OCI-LY7 (cell line): ENCODE data around the gene CCNG1. TPM values are rescaled to one million over a fixed set of nuclear protein-coding genes. Genes with fewer than 3 reads are reported as not detected.
"Not testable (repeated sequence)": the region's sequence is repeated elsewhere in the genome, so short reads cannot be mapped to it uniquely, and the experiment has no call there.

Experiments
- Bru-seq: library from RNA; stranded (reverse); fragments of 400-500 nt; gene quantifications from one replicate; lab custom pipeline; 2021; lab: Mats Ljungman, UMichigan
- BruChase-seq, 2 experiments: library from RNA; stranded (reverse); fragments of 400-500 nt; gene quantifications; one replicate each; lab custom pipeline; 2021; lab: Mats Ljungman, UMichigan
- BruUV-seq: library from RNA; stranded (reverse); fragments of 400-500 nt; replicated peaks from 2 replicates; lab custom pipeline; 2021; lab: Mats Ljungman, UMichigan
- CTCF ChIA-PET: fragments of 300-600 bp; sonication (Branson Sonifier 250); formaldehyde crosslinking; loops from one replicate; lab custom pipeline; 2022; ENCODE audit warnings: antibody characterized with exemption; ENCODE audit not compliant: unreplicated experiment; lab: Charles Lee
- POLR2A ChIA-PET: fragments of 300-600 bp; sonication (Branson Sonifier 250); formaldehyde crosslinking; loops from one replicate; lab custom pipeline; 2022; ENCODE audit warnings: antibody characterized with exemption; lab: Charles Lee
- DNase-seq: peaks from one replicate; pipeline ENCODE4 v3.0.0-alpha.2; 2015; ENCODE audit warnings: low spot score
- H2AFZ ChIP-seq: fragments of 200-600 bp; sonication (generic), shearing (Covaris generic); 2 replicates; pipeline ENCODE4 v1.6.1; 2014; ENCODE audit warnings: mild to moderate bottlenecking, antibody characterized with exemption, low read length, moderate library complexity
- H3K27ac ChIP-seq: fragments of 200-600 bp; sonication (generic); 2 replicates; pipeline ENCODE4 v1.5.1; 2014; ENCODE audit warnings: mixed run types, low read depth, mild to moderate bottlenecking, moderate library complexity, low read length, inconsistent platforms; ENCODE audit not compliant: poor library complexity, severe bottlenecking
- H3K36me3 ChIP-seq: fragments of 200-600 bp; sonication (generic); 2 replicates; pipeline ENCODE4 v1.6.1; 2014; ENCODE audit warnings: mild to moderate bottlenecking, antibody characterized with exemption, low read length, moderate library complexity, mixed read lengths; ENCODE audit not compliant: insufficient read depth
- H3K4me1 ChIP-seq: fragments of 200-600 bp; sonication (generic); 2 replicates; pipeline ENCODE4 v1.5.1; 2014; ENCODE audit warnings: mild to moderate bottlenecking, low read length; ENCODE audit not compliant: insufficient read depth, poor library complexity, severe bottlenecking
- H3K4me2 ChIP-seq: fragments of 200-600 bp; sonication (generic); 2 replicates; pipeline ENCODE4 v1.6.1; 2014; ENCODE audit warnings: mild to moderate bottlenecking, low read length
- H3K4me3 ChIP-seq: fragments of 200-600 bp; sonication (generic); 2 replicates; pipeline ENCODE4 v1.5.1; 2014; ENCODE audit warnings: mild to moderate bottlenecking, low read depth, low read length; ENCODE audit not compliant: poor library complexity, severe bottlenecking
- H3K79me2 ChIP-seq: fragments of 200-600 bp; sonication (generic); 2 replicates; pipeline ENCODE4 v1.6.1; 2016; ENCODE audit warnings: low read depth, mild to moderate bottlenecking, low read length, moderate library complexity, mixed read lengths; ENCODE audit not compliant: insufficient read depth
- H3K9me2 ChIP-seq: fragments of 200-600 bp; sonication (generic); 2 replicates; pipeline ENCODE4 v1.6.1; 2016; ENCODE audit warnings: mild to moderate bottlenecking, low read length, mixed read lengths; ENCODE audit not compliant: insufficient read depth
- H3K9me3 ChIP-seq: fragments of 200-600 bp; sonication (generic); 2 replicates; pipeline ENCODE4 v1.6.1; 2014; ENCODE audit warnings: mild to moderate bottlenecking, mixed run types, low read length, mixed read lengths
- H4K20me1 ChIP-seq: fragments of 200-600 bp; sonication (generic); 2 replicates; pipeline ENCODE4 v1.6.1; 2014; ENCODE audit warnings: mild to moderate bottlenecking, antibody characterized with exemption, low read length, moderate library complexity, mixed read lengths; ENCODE audit not compliant: insufficient read depth
- CTCF ChIP-seq: fragments of 200-600 bp; sonication (generic); conservative IDR thresholded peaks from 2 replicates; pipeline ENCODE4 v1.5.1; 2014; ENCODE audit warnings: mild to moderate bottlenecking, antibody characterized with exemption, low read length, moderate library complexity, mixed read lengths
- EZH2phosphoT487 ChIP-seq: fragments of 200-600 bp; sonication (generic); IDR thresholded peaks from 2 replicates; pipeline ENCODE4 v1.6.1; 2018; ENCODE audit warnings: low read depth, borderline replicate concordance, mild to moderate bottlenecking, mixed run types, antibody characterized with exemption, low read length, moderate library complexity, mixed read lengths
- intact Hi-C: fragments of 100-400 bp; cut with micrococcal nuclease; formaldehyde crosslinking; loops from one replicate; pipeline ENCODE4 v1.10.0; 2022; ENCODE audit not compliant: unreplicated experiment
- long read RNA-seq: library from polyadenylated mRNA; stranded (forward); transcript quantifications from one replicate; pipeline ENCODE4 v2.0.0, GENCODE V29; 2022
- total RNA-seq, 2 experiments: library from RNA; depleted of rRNA in 1 of 2; stranded (reverse); fragments of >200 nt in 1 of 2; shearing (Covaris generic) in 1 of 2; gene quantifications; 2 replicates each; pipeline ENCODE4 v1.2.3, GENCODE V29; 2014 to 2022

Gene CCNG1
- total RNA-seq (2014; rRNA removed; shearing (Covaris generic)), result 83.0 and 93.5 TPM in 2 replicates
- total RNA-seq (2022), result 118 and 145 TPM in 2 replicates
- percentile 88 among the genes with signal in this experiment for Bru-seq, nascent RNA
- percentile 99 among the genes with signal in this experiment for BruChase-seq, experiment 1, labeled RNA remaining after a 6-hour chase
- percentile 95 among the genes with signal in this experiment for BruChase-seq, experiment 2, labeled RNA remaining after a 2-hour chase
- long read RNA-seq, transcript CCNG1-201 (7 exons, 2,458 nt), result major isoform, 140 of 262 reads
- long read RNA-seq, transcript CCNG1-202 (8 exons, 2,366 nt), result minor isoform, 92 of 262 reads
- long read RNA-seq, partial matches to known transcripts, result 8 of 262 reads
- long read RNA-seq, other reads (novel, unspliced or antisense), result 21 of 262 reads

- peak within 1 kb of the TSS; percentile 24 for H3K27ac ChIP-seq
- peak within 1 kb of the TSS; percentile 85 for H3K4me3 ChIP-seq
- H3K4me2 ChIP-seq, result peak within 1 kb of the TSS; percentile 85
- H3K9me2 ChIP-seq, result no peaks in the 10 kb centered on the region
- ChIA-PET CTCF (no interaction called here), POLR2A (interaction anchor here (0.6 to 9.0 kb wide), 11 partner anchors 10 to 133 kb away, joined by 3 to 197 read pairs (median 4); partner anchors contain the start of genes HMMR, MAT2B and NUDCD2)
- DNase-seq, result peak; percentile 97
- BruUV-seq, result no TSS peak
- TF ChIP-seq EZH2phosphoT487, result no peak
- TF ChIP-seq CTCF, result no peak
- peaks cover 35% of the 10 kb centered on the region for H3K36me3 ChIP-seq
- H4K20me1 ChIP-seq, result 0 out of 2 replicates have a peak, but pooled peaks cover 4% of the 10 kb centered on the region
- H2AFZ ChIP-seq, result peak within 1 kb of the TSS; percentile 98
- H3K4me1 ChIP-seq, result peaks cover 19% of the 10 kb centered on the region
- H3K79me2 ChIP-seq, result peaks cover 23% of the 10 kb centered on the region
- no peaks in the 10 kb centered on the region for H3K9me3 ChIP-seq
- intact Hi-C loops, result loop anchor here (1.0 to 10.0 kb wide), 4 partner anchors 23 to 1893 kb away; partner anchors contain the start of genes GABRB2, HMMR, MAT2B and NUDCD2
Observed at GRCh38 chr5:163437309-163438182, at the start of gene CCNG1. Gene CCNG1 (plus strand): TSS chr5:163437595. CDS start chr5:163439257, 1,662 bp downstream.

GRCh38 chr5:163395792-163396191, 41.6 kb upstream of the CCNG1 start:
- H3K27ac ChIP-seq, result no peak overlapping the region
- H3K4me2 ChIP-seq, result no peak overlapping the region
- no peak overlapping the region for H2AFZ ChIP-seq
- H3K79me2 ChIP-seq, result no peaks in the 10 kb centered on the region
- H3K36me3 ChIP-seq, result no peaks in the 10 kb centered on the region
- intact Hi-C loops, result no loop called here
- H3K9me3 ChIP-seq, result no peaks in the 10 kb centered on the region
- H4K20me1 ChIP-seq, result no peaks in the 10 kb centered on the region
- POLR2A ChIA-PET, result no interaction called here
- H3K9me2 ChIP-seq, result no peaks in the 10 kb centered on the region
- no peak overlapping the region for H3K4me3 ChIP-seq
- CTCF ChIA-PET, result no interaction called here
- BruUV-seq, result no TSS peak
- no peaks in the 10 kb centered on the region for H3K4me1 ChIP-seq
- no peak for DNase-seq
- no peak for TF ChIP-seq EZH2phosphoT487
- no peak for TF ChIP-seq CTCF

GRCh38 chr5:163396818-163397340, 40.5 kb upstream of the CCNG1 start:
- CTCF ChIA-PET, intact Hi-C loops, H3K4me2 ChIP-seq, H3K4me1 ChIP-seq, H3K27ac ChIP-seq, H3K9me2 ChIP-seq, H3K79me2 ChIP-seq, H3K9me3 ChIP-seq, H4K20me1 ChIP-seq, BruUV-seq, H3K36me3 ChIP-seq, H2AFZ ChIP-seq, H3K4me3 ChIP-seq, DNase-seq: not testable (repeated sequence)
- POLR2A ChIA-PET, result interaction anchor here (0.5 kb wide), 1 partner anchor 221 kb away, joined by 3 read pairs; no protein-coding TSS in a partner anchor
